RWPE2 (cell line): ENCODE results near the gene RIT1.
A peak's percentile ranks its signal among the peaks of the same experiment; 100 is the strongest.

Source experiments
- ATAC-seq: fragments of 200-7000 bp; cut with Tn5 transposase; 3 replicates; pipeline ENCODE4 v1.9.1; 2021; ENCODE audit warnings: low read depth
- DNase-seq: peaks from one replicate; pipeline ENCODE4 v3.0.0-alpha.2; 2020; ENCODE audit warnings: low spot score
- H3K27ac ChIP-seq: fragments of 450-650 bp; 2 replicates; pipeline ENCODE4 v1.5.1; 2017; ENCODE audit warnings: mild to moderate bottlenecking; ENCODE audit not compliant: poor library complexity, severe bottlenecking
- H3K27me3 ChIP-seq: fragments of 250-450 bp; sonication (Bioruptor Pico); 2 replicates; pipeline ENCODE4 v1.5.1; 2021; ENCODE audit warnings: mild to moderate bottlenecking, moderate library complexity; ENCODE audit not compliant: insufficient read depth, poor library complexity, severe bottlenecking
- H3K36me3 ChIP-seq: fragments of 250-450 bp; sonication (Bioruptor Pico); 2 replicates; pipeline ENCODE4 v1.5.1; 2020; ENCODE audit warnings: low read depth, mild to moderate bottlenecking, moderate library complexity
- H3K4me1 ChIP-seq: fragments of 250-450 bp; sonication (Bioruptor Pico); 2 replicates; pipeline ENCODE4 v1.5.1; 2021; ENCODE audit warnings: mild to moderate bottlenecking, moderate library complexity; ENCODE audit not compliant: insufficient read depth, poor library complexity, severe bottlenecking
- H3K4me3 ChIP-seq: fragments of 250-450 bp; sonication (Bioruptor Pico); 2 replicates; pipeline ENCODE4 v1.5.1; 2021; ENCODE audit warnings: mild to moderate bottlenecking, moderate library complexity; ENCODE audit not compliant: severe bottlenecking
- H3K9me3 ChIP-seq: fragments of 250-450 bp; sonication (Bioruptor Pico); 2 replicates; pipeline ENCODE4 v1.5.1; 2021; ENCODE audit warnings: mild to moderate bottlenecking, moderate library complexity; ENCODE audit not compliant: severe bottlenecking
- CTCF ChIP-seq: fragments of 450-650 bp; IDR thresholded peaks from one replicate; pipeline ENCODE4 v1.5.1; 2017; ENCODE audit warnings: mild to moderate bottlenecking, moderate library complexity; ENCODE audit not compliant: poor library complexity, severe bottlenecking

The RIT1 gene

DNA sequence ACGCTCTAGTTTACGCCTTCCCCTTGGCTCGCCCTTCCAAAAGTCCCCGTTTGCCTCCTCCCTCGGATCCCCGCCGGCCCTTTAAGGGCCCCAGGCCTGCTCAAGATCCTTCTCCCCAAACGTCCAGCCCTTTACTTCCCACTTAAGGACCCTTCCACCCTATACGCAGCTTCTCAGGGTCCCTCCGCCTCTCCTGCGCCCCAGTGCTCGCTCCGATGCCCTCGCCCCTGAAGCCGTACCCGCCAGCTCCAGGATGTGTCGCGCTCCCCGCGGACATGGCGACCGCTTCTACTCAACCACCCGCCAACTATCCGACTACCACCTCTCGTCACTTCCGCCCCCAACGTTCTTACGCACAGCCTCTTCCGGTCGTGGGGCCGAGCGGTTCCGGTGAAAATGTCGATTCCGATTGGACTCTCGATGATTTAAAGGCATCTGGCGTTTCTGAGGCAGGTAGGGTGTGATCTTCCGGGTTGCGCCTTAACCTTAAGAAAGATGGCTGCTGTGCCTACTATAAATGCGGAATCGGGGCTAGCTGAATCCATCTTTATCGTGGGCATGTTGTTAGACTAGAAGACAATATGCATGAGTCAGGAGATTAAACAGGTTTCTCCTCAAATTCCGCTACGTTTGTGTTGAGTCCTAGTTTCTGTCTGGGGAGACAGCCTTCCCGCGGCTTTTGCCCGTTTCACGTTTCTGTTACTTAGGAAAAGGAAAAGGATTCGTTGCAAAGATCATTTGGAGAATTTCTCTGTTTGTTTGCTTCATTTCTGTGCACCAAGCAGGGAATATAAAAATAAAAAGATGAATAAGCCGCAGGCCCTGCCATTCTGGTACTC is 23.2 kb upstream of the RIT1 start, which contains the start of gene KHDC4:
Gene KHDC4, minus strand, starts transcription at position 317 of the 839 bp plus-strand sequence. Its CDS starts 40 bp downstream, at position 277.
- peaks cover 47% of the 10 kb centered on the region for H3K36me3 ChIP-seq
- TF ChIP-seq CTCF, result no peak
- no peaks in the 10 kb centered on the region for H3K9me3 ChIP-seq
- H3K27ac ChIP-seq, result peak within 1 kb of the TSS; percentile 72
- H3K4me3 ChIP-seq, result peak within 1 kb of the TSS; percentile 91
- peaks cover 36% of the 10 kb centered on the region for H3K4me1 ChIP-seq
- DNase-seq (peak; percentile 94), ATAC-seq (peak; percentile 87)
- H3K27me3 ChIP-seq, result no peaks in the 10 kb centered on the region

GRCh38 chr1:155933591-155934096 is 22.5 kb upstream of the RIT1 start:
- no peak for DNase-seq
- H3K36me3 ChIP-seq, result peaks cover 54% of the 10 kb centered on the region

GRCh38 chr1:155932487-155932886 is 21.3 kb upstream of the RIT1 start:
- Histone ChIP-seq H3K4me3 (peak overlapping the region; percentile 1), H3K36me3 (peaks cover 65% of the 10 kb centered on the region), H3K4me1 (peaks cover 41% of the 10 kb centered on the region), H3K9me3 (no peaks in the 10 kb centered on the region), H3K27me3 (no peaks in the 10 kb centered on the region), H3K27ac (peak overlapping the region; percentile 72)
- no peak for TF ChIP-seq CTCF
- DNase-seq (no peak), ATAC-seq (no peak)

More at GRCh38 chr1:155933591-155934096, 22.5 kb upstream of the RIT1 start:
- no peak for TF ChIP-seq CTCF
- Histone ChIP-seq H3K27me3 (no peaks in the 10 kb centered on the region), H3K4me1 (peaks cover 41% of the 10 kb centered on the region), H3K4me3 (peak overlapping the region; percentile 91), H3K27ac (peak overlapping the region; percentile 72), H3K9me3 (no peaks in the 10 kb centered on the region)
- no peak for ATAC-seq

- TF ChIP-seq CTCF, result no peak
- Histone ChIP-seq H3K4me1 (peaks cover 41% of the 10 kb centered on the region), H3K27ac (peak overlapping the region; percentile 72), H3K27me3 (no peaks in the 10 kb centered on the region), H3K4me3 (peak overlapping the region; percentile 1), H3K36me3 (peaks cover 70% of the 10 kb centered on the region), H3K9me3 (no peaks in the 10 kb centered on the region)
- DNase-seq, result no peak
- peak; percentile 55 for ATAC-seq
Measured at GRCh38 chr1:155932081-155932480, 20.9 kb upstream of the RIT1 start.
